ENCODE results near the gene NELFB.

Gene NELFB

GRCh38 chr9:137314561-137315560 lies 59.7 kb downstream of the NELFB start:
- DNase-seq (ENCODE audit: low read depth) = no peak

GRCh38 chr9:137315581-137316011 lies 60.5 kb downstream of the NELFB start:
- no peak for DNase-seq (ENCODE audit: low read depth)

- no peak for DNase-seq (ENCODE audit: low read depth)
Observed at GRCh38 chr9:137316012-137316981, 61.2 kb downstream of the NELFB start.

- DNase-seq (ENCODE audit: low read depth) = no peak
Observed at GRCh38 chr9:137317021-137317717, 62.0 kb downstream of the NELFB start.

- DNase-seq (ENCODE audit: low read depth) = no peak
Observed at GRCh38 chr9:137317718-137318511, 62.8 kb downstream of the NELFB start.

- DNase-seq (ENCODE audit: low read depth) = no peak
Observed at GRCh38 chr9:137318602-137319001, 63.5 kb downstream of the NELFB start.

- no peak for DNase-seq (ENCODE audit: low read depth)
Observed at GRCh38 chr9:137319011-137319738, 64.0 kb downstream of the NELFB start.

- DNase-seq (ENCODE audit: low read depth) = no peak
Observed at GRCh38 chr9:137319739-137320551, 64.8 kb downstream of the NELFB start.

GRCh38 chr9:137320555-137321384 lies 65.6 kb downstream of the NELFB start:
- DNase-seq (ENCODE audit: low read depth) = no peak

GRCh38 chr9:137321726-137322361 lies 66.7 kb downstream of the NELFB start:
- no peak for DNase-seq (ENCODE audit: low read depth)

Measured in activated T-cell treated with anti-CD3 and anti-CD28 coated beads for 48 hours (primary cell).